SK-N-SH treated with all-trans-retinoic acid at 6 μM for 48 hours (cell line): ENCODE results near the gene RIPOR2.

Experiments
- ATAC-seq: fragments of 200-7000 bp; cut with Tn5 transposase; 3 replicates; pipeline ENCODE4 v1.9.1; 2020; ENCODE audit warnings: mild to moderate bottlenecking, moderate library complexity
- ARNTL ChIP-seq: fragments of 450-650 bp; formaldehyde crosslinking; IDR thresholded peaks from 2 replicates; pipeline ENCODE4 v1.5.0; 2020; ENCODE audit warnings: low read depth, mild to moderate bottlenecking, moderate library complexity, borderline replicate concordance
- BACH2 ChIP-seq: fragments of 250-450 bp; sonication (Bioruptor Pico); IDR thresholded peaks from 2 replicates; pipeline ENCODE4 v1.9.0; 2021; ENCODE audit warnings: mild to moderate bottlenecking, borderline replicate concordance
- CREB5 ChIP-seq: fragments of 250-450 bp; sonication (Bioruptor Pico); IDR thresholded peaks from 2 replicates; pipeline ENCODE4 v1.5.1; 2020; ENCODE audit warnings: low read depth, mild to moderate bottlenecking, moderate library complexity
- CSDC2 ChIP-seq: fragments of 250-450 bp; sonication (Bioruptor Pico); IDR thresholded peaks from 2 replicates; pipeline ENCODE4 v1.5.0; 2020; ENCODE audit warnings: mild to moderate bottlenecking, moderate library complexity
- GLIS3 ChIP-seq: fragments of 250-450 bp; sonication (Bioruptor Pico); IDR thresholded peaks from 2 replicates; pipeline ENCODE4 v1.5.0; 2020; ENCODE audit warnings: mild to moderate bottlenecking, moderate library complexity
- ISL1 ChIP-seq: fragments of 250-450 bp; sonication (Bioruptor Pico); IDR thresholded peaks from 2 replicates; pipeline ENCODE4 v2.1.2; 2022; ENCODE audit warnings: mild to moderate bottlenecking, moderate library complexity
- OSR1 ChIP-seq: fragments of 250-450 bp; sonication (Bioruptor Pico); IDR thresholded peaks from 2 replicates; pipeline ENCODE4 v1.8.0; 2022; ENCODE audit warnings: moderate library complexity, mild to moderate bottlenecking, inconsistent platforms
- PATZ1 ChIP-seq: fragments of 250-450 bp; sonication (Bioruptor Pico); IDR thresholded peaks from 2 replicates; pipeline ENCODE4 v1.8.0; 2020; ENCODE audit warnings: mild to moderate bottlenecking, moderate library complexity, borderline replicate concordance
- PPARA ChIP-seq: fragments of 250-450 bp; sonication (Bioruptor Pico); IDR thresholded peaks from 2 replicates; pipeline ENCODE4 v1.5.0; 2020; ENCODE audit warnings: mild to moderate bottlenecking, borderline replicate concordance
- RARB ChIP-seq: fragments of 250-450 bp; sonication (Bioruptor Pico); IDR thresholded peaks from 2 replicates; pipeline ENCODE4 v1.8.0; 2021; ENCODE audit warnings: mild to moderate bottlenecking, moderate library complexity
- SNAI2 ChIP-seq: fragments of 250-450 bp; sonication (Bioruptor Pico); IDR thresholded peaks from 2 replicates; pipeline ENCODE4 v1.5.0; 2020; ENCODE audit warnings: mild to moderate bottlenecking, moderate library complexity
- TCF4 ChIP-seq: fragments of 250-450 bp; sonication (Bioruptor Pico); IDR thresholded peaks from 2 replicates; pipeline ENCODE4 v1.8.0; 2021; ENCODE audit warnings: mild to moderate bottlenecking, moderate library complexity, borderline replicate concordance
- TOX ChIP-seq: fragments of 250-450 bp; sonication (Bioruptor Pico); IDR thresholded peaks from 2 replicates; pipeline ENCODE4 v1.8.0; 2021; ENCODE audit warnings: mild to moderate bottlenecking, moderate library complexity, borderline replicate concordance
- TSHZ2 ChIP-seq: fragments of 250-450 bp; sonication (Bioruptor Pico); IDR thresholded peaks from 2 replicates; pipeline ENCODE4 v1.5.0; 2020; ENCODE audit warnings: mild to moderate bottlenecking, moderate library complexity
- ZC3H10 ChIP-seq: fragments of 250-450 bp; sonication (Bioruptor Pico); IDR thresholded peaks from 2 replicates; pipeline ENCODE4 v1.5.1; 2021; ENCODE audit warnings: mild to moderate bottlenecking, moderate library complexity
- ZFP3 ChIP-seq: fragments of 250-450 bp; sonication (Bioruptor Pico); IDR thresholded peaks from 2 replicates; pipeline ENCODE4 v1.5.0; 2020; ENCODE audit warnings: mild to moderate bottlenecking, moderate library complexity
- ZFP30 ChIP-seq: fragments of 450-650 bp; formaldehyde crosslinking; IDR thresholded peaks from 2 replicates; pipeline ENCODE4 v1.5.0; 2022; ENCODE audit warnings: mild to moderate bottlenecking, moderate library complexity
- ZNF565 ChIP-seq: fragments of 450-650 bp; formaldehyde crosslinking; conservative IDR thresholded peaks from 2 replicates; pipeline ENCODE4 v1.5.0; 2020; ENCODE audit warnings: low read depth, mild to moderate bottlenecking, moderate library complexity
- ZNF70 ChIP-seq: fragments of 450-650 bp; formaldehyde crosslinking; IDR thresholded peaks from 2 replicates; pipeline ENCODE4 v1.5.0; 2020; ENCODE audit warnings: mild to moderate bottlenecking, moderate library complexity
- ZNF8 ChIP-seq: fragments of 450-650 bp; formaldehyde crosslinking; IDR thresholded peaks from 2 replicates; pipeline ENCODE4 v1.5.0; 2020; ENCODE audit warnings: mild to moderate bottlenecking, moderate library complexity
- TF ChIP-seq, protein P1 (sequence below): fragments of 250-450 bp; sonication (Bioruptor Pico); IDR thresholded peaks from 2 replicates; pipeline ENCODE4 v1.8.0; 2021; ENCODE audit warnings: low read depth, mild to moderate bottlenecking, moderate library complexity, borderline replicate concordance
- TF ChIP-seq, protein P2 (sequence below): fragments of 250-450 bp; sonication (Bioruptor Pico); IDR thresholded peaks from 2 replicates; pipeline ENCODE4 v1.5.1; 2021; ENCODE audit warnings: mild to moderate bottlenecking, moderate library complexity

RIPOR2 gene

GRCh38 chr6:24844061-24844460, 91.7 kb downstream of the RIPOR2 start:
- TF ChIP-seq ZFP30 (CRISPR knock-in tag): no peak
- TF ChIP-seq GLIS3 (CRISPR knock-in tag): no peak
- no peak for TF ChIP-seq RARB (CRISPR knock-in tag)
- TF ChIP-seq ZNF8 (CRISPR knock-in tag): no peak
- TF ChIP-seq CSDC2: no peak
- TF ChIP-seq, protein P1, sequence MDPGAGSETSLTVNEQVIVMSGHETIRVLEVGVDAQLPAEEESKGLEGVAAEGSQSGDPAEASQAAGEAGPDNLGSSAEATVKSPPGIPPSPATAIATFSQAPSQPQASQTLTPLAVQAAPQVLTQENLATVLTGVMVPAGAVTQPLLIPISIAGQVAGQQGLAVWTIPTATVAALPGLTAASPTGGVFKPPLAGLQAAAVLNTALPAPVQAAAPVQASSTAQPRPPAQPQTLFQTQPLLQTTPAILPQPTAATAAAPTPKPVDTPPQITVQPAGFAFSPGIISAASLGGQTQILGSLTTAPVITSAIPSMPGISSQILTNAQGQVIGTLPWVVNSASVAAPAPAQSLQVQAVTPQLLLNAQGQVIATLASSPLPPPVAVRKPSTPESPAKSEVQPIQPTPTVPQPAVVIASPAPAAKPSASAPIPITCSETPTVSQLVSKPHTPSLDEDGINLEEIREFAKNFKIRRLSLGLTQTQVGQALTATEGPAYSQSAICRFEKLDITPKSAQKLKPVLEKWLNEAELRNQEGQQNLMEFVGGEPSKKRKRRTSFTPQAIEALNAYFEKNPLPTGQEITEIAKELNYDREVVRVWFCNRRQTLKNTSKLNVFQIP (CRISPR knock-in tag): no peak
- TF ChIP-seq OSR1: no peak
- no peak for TF ChIP-seq PATZ1 (CRISPR knock-in tag)
- no peak for TF ChIP-seq CREB5 (CRISPR knock-in tag)
- TF ChIP-seq PPARA (CRISPR knock-in tag): no peak
- TF ChIP-seq TOX: no peak
- TF ChIP-seq BACH2 (CRISPR knock-in tag): no peak
- TF ChIP-seq ISL1: no peak
- no peak for TF ChIP-seq SNAI2 (CRISPR knock-in tag)
- TF ChIP-seq TCF4 (CRISPR knock-in tag): no peak
- TF ChIP-seq ZC3H10 (CRISPR knock-in tag): no peak
- TF ChIP-seq ZNF70 (CRISPR knock-in tag): no peak
- no peak for TF ChIP-seq ZFP3 (CRISPR knock-in tag)
- ATAC-seq: no peak; the same call in 2 of the 3 replicates

- ATAC-seq: no peak
- TF ChIP-seq TOX: no peak
- no peak for TF ChIP-seq SNAI2 (CRISPR knock-in tag)
- TF ChIP-seq ZNF8 (CRISPR knock-in tag): no peak
- TF ChIP-seq, all 23 proteins: peak for 0
Measured at GRCh38 chr6:24840187-24840586, 95.6 kb downstream of the RIPOR2 start.

- TF ChIP-seq ARNTL (CRISPR knock-in tag): no peak
- no peak for TF ChIP-seq BACH2 (CRISPR knock-in tag)
- TF ChIP-seq CSDC2: no peak
- TF ChIP-seq TSHZ2 (CRISPR knock-in tag): no peak
- TF ChIP-seq, protein P2, sequence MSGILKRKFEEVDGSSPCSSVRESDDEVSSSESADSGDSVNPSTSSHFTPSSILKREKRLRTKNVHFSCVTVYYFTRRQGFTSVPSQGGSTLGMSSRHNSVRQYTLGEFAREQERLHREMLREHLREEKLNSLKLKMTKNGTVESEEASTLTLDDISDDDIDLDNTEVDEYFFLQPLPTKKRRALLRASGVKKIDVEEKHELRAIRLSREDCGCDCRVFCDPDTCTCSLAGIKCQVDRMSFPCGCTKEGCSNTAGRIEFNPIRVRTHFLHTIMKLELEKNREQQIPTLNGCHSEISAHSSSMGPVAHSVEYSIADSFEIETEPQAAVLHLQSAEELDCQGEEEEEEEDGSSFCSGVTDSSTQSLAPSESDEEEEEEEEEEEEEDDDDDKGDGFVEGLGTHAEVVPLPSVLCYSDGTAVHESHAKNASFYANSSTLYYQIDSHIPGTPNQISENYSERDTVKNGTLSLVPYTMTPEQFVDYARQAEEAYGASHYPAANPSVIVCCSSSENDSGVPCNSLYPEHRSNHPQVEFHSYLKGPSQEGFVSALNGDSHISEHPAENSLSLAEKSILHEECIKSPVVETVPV (CRISPR knock-in tag): no peak
- TF ChIP-seq ZNF70 (CRISPR knock-in tag): no peak
- TF ChIP-seq TCF4 (CRISPR knock-in tag): no peak
- no peak for TF ChIP-seq GLIS3 (CRISPR knock-in tag)
- no peak for TF ChIP-seq TOX
- TF ChIP-seq ZNF565 (CRISPR knock-in tag): no peak
- TF ChIP-seq, protein P1 (CRISPR knock-in tag): no peak
- no peak for TF ChIP-seq OSR1
- TF ChIP-seq, all 23 proteins: peak for 0
- ATAC-seq: no peak
Measured at GRCh38 chr6:24838994-24839393, 96.8 kb downstream of the RIPOR2 start.
